Measurements from ENCODE around the gene CNTNAP2. TPM values are rescaled to one million over a fixed set of nuclear protein-coding genes. Genes with fewer than 3 reads are reported as not detected.

CNTNAP2 gene
- total and polyA plus RNA-seq, 9 of the 15 experiments (the other 6 are each of a cell fraction or from before 2014, with no cell fraction given): 0.04 to 0.62 (median 0.09) TPM; not detected in 4

DNA sequence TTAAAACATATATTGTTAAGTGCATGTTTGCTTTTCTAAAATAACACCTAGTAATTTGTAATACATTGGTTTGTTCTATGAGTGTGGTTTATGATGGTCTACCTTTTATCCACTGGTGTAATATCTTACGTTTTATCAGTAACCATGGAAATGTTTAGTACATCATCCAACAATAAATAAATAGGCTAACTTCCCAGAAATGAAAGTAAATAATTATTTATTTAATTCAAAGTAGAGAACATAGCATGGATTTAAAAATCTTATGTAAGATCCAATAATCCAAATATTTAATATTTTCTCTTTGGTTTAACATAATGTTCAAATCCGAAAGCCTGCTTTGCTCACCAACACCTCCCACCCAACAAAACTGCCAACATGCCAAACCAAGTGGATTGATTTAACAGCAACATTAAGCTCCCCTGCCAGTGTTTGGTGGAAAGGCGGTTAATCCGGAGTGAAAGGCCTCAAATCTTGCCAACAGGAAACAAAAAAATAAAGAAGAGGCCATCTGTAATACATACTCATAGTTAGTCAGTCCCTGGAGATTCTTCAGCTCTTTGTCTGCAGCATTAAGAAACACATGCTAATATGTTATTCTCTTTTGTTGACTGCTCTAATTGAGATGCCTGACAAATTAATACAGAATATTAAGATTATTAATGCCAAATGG, 897.8 kb downstream of the CNTNAP2 start:
- H3K9ac ChIP-seq (ENCODE audit: insufficient read depth in 1 of 2, low read depth in 2 of 2, low read length in 2 of 2): no peak overlapping the region
- no peaks in the 10 kb centered on the region for H4K20me1 ChIP-seq (replicated peaks; ENCODE audit: control insufficient read depth, insufficient read depth, low read length)
- H3K4me3 ChIP-seq: no peak overlapping the region
- H3K4me2 ChIP-seq (ENCODE audit: insufficient read depth, low read length): no peak overlapping the region
- CTCF ChIA-PET (ENCODE audit: low intra/inter-chr PET ratio): no interaction called here
- H3K36me3 ChIP-seq (ENCODE audit: control insufficient read depth, insufficient read depth, low read length): no peaks in the 10 kb centered on the region
- no peaks in the 10 kb centered on the region for H3K9me1 ChIP-seq (ENCODE audit: control insufficient read depth, insufficient read depth, low read length)
- in situ Hi-C loops (cut with MboI): no loop called here
- intact Hi-C loops (cut with micrococcal nuclease): no loop called here
- no peak overlapping the region for H3K27ac ChIP-seq (ENCODE audit: extremely low read depth, low read depth, low read length)
- no TSS peak for BruUV-seq (replicated peaks)
- H3K9me3 ChIP-seq (replicated peaks; ENCODE audit: control insufficient read depth, insufficient read depth, low read depth, low read length): no peaks in the 10 kb centered on the region; the same call in 1 of the 2 replicates
- H3K27me3 ChIP-seq (ENCODE audit: control insufficient read depth in 2 of 2, insufficient read depth in 2 of 2, low read length in 2 of 2): no peaks in the 10 kb centered on the region
- POLR2A ChIA-PET: no interaction called here
- WGBS (ENCODE audit: insufficient coverage, low coverage, missing lambda C conversion rate): 0% methylated on average over 4 of the region's 4 CpGs
- no peak for ATAC-seq
- H3K4me1 ChIP-seq (replicated peaks in 1 of 2; ENCODE audit: control insufficient read depth in 2 of 2, insufficient read depth in 2 of 2, low read length in 2 of 2): no peaks in the 10 kb centered on the region
- no peaks in the 10 kb centered on the region for H3K79me2 ChIP-seq (ENCODE audit: control insufficient read depth, insufficient read depth, low read length)
- no peak for DNase-seq (ENCODE audit: extremely low read depth in 1 of 4, low spot score in 3 of 4)
- H2AFZ ChIP-seq (ENCODE audit: low read depth, low read length): no peak overlapping the region
- FAIRE-seq: no peak
- TF ChIP-seq, protein P1, sequence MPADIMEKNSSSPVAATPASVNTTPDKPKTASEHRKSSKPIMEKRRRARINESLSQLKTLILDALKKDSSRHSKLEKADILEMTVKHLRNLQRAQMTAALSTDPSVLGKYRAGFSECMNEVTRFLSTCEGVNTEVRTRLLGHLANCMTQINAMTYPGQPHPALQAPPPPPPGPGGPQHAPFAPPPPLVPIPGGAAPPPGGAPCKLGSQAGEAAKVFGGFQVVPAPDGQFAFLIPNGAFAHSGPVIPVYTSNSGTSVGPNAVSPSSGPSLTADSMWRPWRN (IDR thresholded peaks at IDR 0.05; ENCODE audit: low read depth): no peak
- no peak for TF ChIP-seq STAT5B (CRISPR knock-in tag; IDR thresholded peaks at IDR 0.05)
- no peak for TF ChIP-seq RBBP5 (IDR thresholded peaks at IDR 0.05; ENCODE audit: borderline replicate concordance, insufficient read depth, low read length, poor library complexity, severe bottlenecking)

DNA sequence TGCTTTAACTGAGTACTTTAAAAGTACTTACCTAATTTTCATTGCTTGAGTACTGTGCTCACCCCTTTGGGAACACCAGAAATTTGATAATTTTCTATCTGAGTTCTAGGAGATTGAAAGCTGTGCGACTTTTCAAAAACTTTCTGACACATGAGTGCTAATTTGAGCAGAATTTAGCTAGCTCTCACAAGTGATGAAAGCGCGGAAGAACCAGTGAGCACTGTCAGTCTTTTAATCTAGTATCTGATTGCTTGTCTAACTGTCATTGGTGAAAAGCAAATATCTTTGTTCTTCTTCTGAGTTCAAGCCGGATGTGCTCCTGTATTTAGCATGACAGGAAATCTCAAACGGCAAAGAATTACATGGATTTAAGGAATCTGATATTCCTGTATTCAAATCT, 899.4 kb downstream of the CNTNAP2 start:
- H3K4me2 ChIP-seq (ENCODE audit: insufficient read depth, low read length): no peak overlapping the region
- H4K20me1 ChIP-seq (replicated peaks; ENCODE audit: control insufficient read depth, insufficient read depth, low read length): no peaks in the 10 kb centered on the region
- DNase-seq (ENCODE audit: extremely low read depth in 1 of 4, low spot score in 3 of 4) (no peak), FAIRE-seq (no peak), ATAC-seq (no peak)
- ChIA-PET CTCF (ENCODE audit: low intra/inter-chr PET ratio) (no interaction called here), POLR2A (no interaction called here)
- H3K4me1 ChIP-seq (replicated peaks in 1 of 2; ENCODE audit: control insufficient read depth in 2 of 2, insufficient read depth in 2 of 2, low read length in 2 of 2): no peaks in the 10 kb centered on the region
- H3K36me3 ChIP-seq (ENCODE audit: control insufficient read depth, insufficient read depth, low read length): no peaks in the 10 kb centered on the region
- H3K9me1 ChIP-seq (ENCODE audit: control insufficient read depth, insufficient read depth, low read length): no peaks in the 10 kb centered on the region
- no peak overlapping the region for H3K9ac ChIP-seq (ENCODE audit: insufficient read depth in 1 of 2, low read depth in 2 of 2, low read length in 2 of 2)
- intact Hi-C loops (cut with micrococcal nuclease): no loop called here
- WGBS (ENCODE audit: insufficient coverage, low coverage, missing lambda C conversion rate): 0% methylated on average over 5 of the region's 5 CpGs
- H3K27ac ChIP-seq (ENCODE audit: extremely low read depth, low read depth, low read length): no peak overlapping the region
- BruUV-seq (replicated peaks): no TSS peak
- H3K79me2 ChIP-seq (ENCODE audit: control insufficient read depth, insufficient read depth, low read length): no peaks in the 10 kb centered on the region
- H2AFZ ChIP-seq (ENCODE audit: low read depth, low read length): no peak overlapping the region
- in situ Hi-C loops (cut with MboI): no loop called here
- H3K4me3 ChIP-seq: no peak overlapping the region
- no peaks in the 10 kb centered on the region for H3K27me3 ChIP-seq (ENCODE audit: control insufficient read depth in 2 of 2, insufficient read depth in 2 of 2, low read length in 2 of 2)
- no peaks in the 10 kb centered on the region; the same call in 1 of the 2 replicates for H3K9me3 ChIP-seq (replicated peaks; ENCODE audit: control insufficient read depth, insufficient read depth, low read depth, low read length)
- TF ChIP-seq ZNF212 (CRISPR knock-in tag; IDR thresholded peaks at IDR 0.05) (no peak), CXXC5 (CRISPR knock-in tag; IDR thresholded peaks at IDR 0.05) (no peak), ARID1B (IDR thresholded peaks at IDR 0.05) (no peak), ZNF507 (tag; conservative IDR thresholded peaks at IDR 0.05) (no peak), ZBTB1 (CRISPR knock-in tag; IDR thresholded peaks at IDR 0.05; ENCODE audit: borderline replicate concordance, low read depth) (no peak), MED1 (CRISPR knock-in tag; IDR thresholded peaks at IDR 0.05; ENCODE audit: borderline replicate concordance) (no peak), NELFE (IDR thresholded peaks at IDR 0.05; ENCODE audit: insufficient read depth, insufficient read length) (no peak)
- TF ChIP-seq, protein P2, sequence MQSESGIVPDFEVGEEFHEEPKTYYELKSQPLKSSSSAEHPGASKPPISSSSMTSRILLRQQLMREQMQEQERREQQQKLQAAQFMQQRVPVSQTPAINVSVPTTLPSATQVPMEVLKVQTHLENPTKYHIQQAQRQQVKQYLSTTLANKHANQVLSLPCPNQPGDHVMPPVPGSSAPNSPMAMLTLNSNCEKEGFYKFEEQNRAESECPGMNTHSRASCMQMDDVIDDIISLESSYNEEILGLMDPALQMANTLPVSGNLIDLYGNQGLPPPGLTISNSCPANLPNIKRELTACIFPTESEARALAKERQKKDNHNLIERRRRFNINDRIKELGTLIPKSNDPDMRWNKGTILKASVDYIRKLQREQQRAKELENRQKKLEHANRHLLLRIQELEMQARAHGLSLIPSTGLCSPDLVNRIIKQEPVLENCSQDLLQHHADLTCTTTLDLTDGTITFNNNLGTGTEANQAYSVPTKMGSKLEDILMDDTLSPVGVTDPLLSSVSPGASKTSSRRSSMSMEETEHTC (IDR thresholded peaks at IDR 0.05): no peak
- TF ChIP-seq, protein P3, sequence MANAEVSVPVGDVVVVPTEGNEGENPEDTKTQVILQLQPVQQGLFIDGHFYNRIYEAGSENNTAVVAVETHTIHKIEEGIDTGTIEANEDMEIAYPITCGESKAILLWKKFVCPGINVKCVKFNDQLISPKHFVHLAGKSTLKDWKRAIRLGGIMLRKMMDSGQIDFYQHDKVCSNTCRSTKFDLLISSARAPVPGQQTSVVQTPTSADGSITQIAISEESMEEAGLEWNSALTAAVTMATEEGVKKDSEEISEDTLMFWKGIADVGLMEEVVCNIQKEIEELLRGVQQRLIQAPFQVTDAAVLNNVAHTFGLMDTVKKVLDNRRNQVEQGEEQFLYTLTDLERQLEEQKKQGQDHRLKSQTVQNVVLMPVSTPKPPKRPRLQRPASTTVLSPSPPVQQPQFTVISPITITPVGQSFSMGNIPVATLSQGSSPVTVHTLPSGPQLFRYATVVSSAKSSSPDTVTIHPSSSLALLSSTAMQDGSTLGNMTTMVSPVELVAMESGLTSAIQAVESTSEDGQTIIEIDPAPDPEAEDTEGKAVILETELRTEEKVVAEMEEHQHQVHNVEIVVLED (CRISPR knock-in tag; IDR thresholded peaks at IDR 0.05): no peak
